Measurements from ENCODE around the gene C2orf72. TPM values are rescaled to one million over a fixed set of nuclear protein-coding genes. Genes with fewer than 3 reads are reported as not detected.

C2orf72 gene
- total and polyA plus RNA-seq, 2 of the 13 experiments (the other 11 are each of a cell fraction or from before 2014, with no cell fraction given), result 147 to 203 TPM

GRCh38 chr2:231034291-231034882 lies 2.9 kb upstream of the C2orf72 start (continued):
- TF ChIP-seq RAD21 (CRISPR knock-in tag; IDR thresholded peaks at IDR 0.05) (no peak), ZFP91 (CRISPR knock-in tag; IDR thresholded peaks at IDR 0.05; ENCODE audit: borderline replicate concordance) (no peak), RXRB (CRISPR knock-in tag; IDR thresholded peaks at IDR 0.05; ENCODE audit: borderline replicate concordance) (peak; percentile 9; the same call in 1 of the 2 replicates), ZNF503 (CRISPR knock-in tag; IDR thresholded peaks at IDR 0.05) (peak; percentile 28; the same call in 1 of the 2 replicates), MIXL1 (CRISPR knock-in tag; IDR thresholded peaks at IDR 0.05) (0 out of 2 replicates have a peak, but pooled peaks have one; percentile 30), ZBTB20 (CRISPR knock-in tag; IDR thresholded peaks at IDR 0.05; ENCODE audit: borderline replicate concordance, low read depth) (peak; percentile 49; the same call in 1 of the 2 replicates), SNAPC5 (CRISPR knock-in tag; IDR thresholded peaks at IDR 0.05; ENCODE audit: borderline replicate concordance) (no peak), ZNF224 (CRISPR knock-in tag; IDR thresholded peaks at IDR 0.05) (no peak), EP300 (IDR thresholded peaks at IDR 0.05; ENCODE audit: low read depth in 2 of 2, low read length in 2 of 2) (peak in 1 of 2 experiments; percentile 90; a peak in 2 of 4 replicates), EP300 (CRISPR knock-in tag; IDR thresholded peaks at IDR 0.05; ENCODE audit: borderline replicate concordance) (no peak), MEIS1 (CRISPR knock-in tag; IDR thresholded peaks at IDR 0.05; ENCODE audit: borderline replicate concordance) (no peak), PTBP1 (IDR thresholded peaks at IDR 0.05; ENCODE audit: low read depth, low read length, poor library complexity, severe bottlenecking) (no peak), ZSCAN12 (CRISPR knock-in tag; IDR thresholded peaks at IDR 0.05) (no peak), ZNF143 (CRISPR knock-in tag; IDR thresholded peaks at IDR 0.05) (no peak), IRF1 (CRISPR knock-in tag; IDR thresholded peaks at IDR 0.05; ENCODE audit: low read depth) (no peak), GFI1 (CRISPR knock-in tag; IDR thresholded peaks at IDR 0.05; ENCODE audit: borderline replicate concordance) (no peak), ZNF230 (CRISPR knock-in tag; IDR thresholded peaks at IDR 0.05) (0 out of 2 replicates have a peak, but pooled peaks have one; percentile 57), HDAC6 (IDR thresholded peaks at IDR 0.05; ENCODE audit: low read depth, low read length) (no peak), ZHX1 (CRISPR knock-in tag; IDR thresholded peaks at IDR 0.05; ENCODE audit: low read depth) (no peak), IRF2 (CRISPR knock-in tag; IDR thresholded peaks at IDR 0.05) (no peak), ZFYVE20 (CRISPR knock-in tag; IDR thresholded peaks at IDR 0.05; ENCODE audit: borderline replicate concordance, low read depth) (no peak), ZNF891 (CRISPR knock-in tag; IDR thresholded peaks at IDR 0.05) (no peak)

All from HepG2 (cell line).